Gastrocnemius medialis (tissue), 4 donors: ENCODE results near the gene FCRL3.

Experiments
- CTCF ChIP-seq, 5 experiments: fragments of 450-650 bp in 3 of 5; fragments of 200-600 bp in 2 of 5; sonication (generic) in 2 of 5; IDR thresholded peaks in 4 of 5; conservative IDR thresholded peaks in 1 of 5; 1 replicate in 4 of 5; 2 replicates in 1 of 5; pipeline ENCODE4 v1.5.1; 2016 to 2019; ENCODE audit warnings: antibody characterized with exemption in 5 of 5, mild to moderate bottlenecking in 3 of 5, moderate library complexity in 3 of 5
- POLR2A ChIP-seq, 2 donors: fragments of 450-650 bp; IDR thresholded peaks; one replicate each; pipeline ENCODE4 v1.6.1; 2017; ENCODE audit warnings: antibody characterized with exemption in 2 of 2, mild to moderate bottlenecking in 2 of 2, moderate library complexity in 2 of 2

DNA sequence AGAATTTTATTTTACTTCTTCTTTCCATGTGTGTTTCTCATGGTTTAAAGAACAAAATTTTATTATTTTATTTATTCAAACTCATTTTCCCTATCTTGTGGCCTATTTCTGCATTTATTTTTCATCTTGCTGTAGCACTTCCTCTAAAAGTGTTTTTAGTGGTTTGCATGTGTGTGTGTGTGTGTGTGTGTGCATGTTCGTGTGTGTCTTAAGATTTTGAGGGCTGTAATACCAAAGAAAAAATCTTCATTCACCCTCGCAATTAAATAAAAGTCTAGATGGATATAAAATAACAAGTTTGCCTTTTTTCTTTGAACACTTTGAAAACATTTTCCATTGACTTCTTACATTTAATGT is 24.6 kb upstream of the FCRL3 start:
- TF ChIP-seq CTCF (IDR thresholded peaks at IDR 0.05 in 4 of 5, conservative IDR thresholded peaks at IDR 0.05 in 1 of 5) (no peak), POLR2A (IDR thresholded peaks at IDR 0.05) (no peak)
